Tibial artery (tissue), 4 donors: ENCODE results near the gene ICE2.

Experiments
- DNase-seq, 2 donors: peaks; one replicate each; pipeline ENCODE4 v3.0.0-alpha.2; 2019
- H3K27ac ChIP-seq, 2 donors: fragments of 200-600 bp; sonication (generic) in 1 of 2; 1 replicate in 1 of 2; 2 replicates in 1 of 2; pipeline ENCODE4 v1.5.1; 2018 to 2019; ENCODE audit warnings: mild to moderate bottlenecking in 1 of 2
- H3K27me3 ChIP-seq, 2 donors: fragments of 200-600 bp; sonication (generic) in 1 of 2; one replicate each; pipeline versions ENCODE4 v1.5.1 to v1.6.0; 2016 to 2019
- H3K36me3 ChIP-seq, 3 donors: fragments of 200-600 bp; sonication (generic) in 2 of 3; one replicate each; pipeline ENCODE4 v1.5.1; 2016 to 2019; ENCODE audit warnings: mild to moderate bottlenecking in 2 of 3
- H3K4me1 ChIP-seq, 4 donors: fragments of 200-600 bp; sonication (generic) in 2 of 4; 1 replicate in 3 of 4; 2 replicates in 1 of 4; pipeline ENCODE4 v1.5.1; 2016 to 2019
- H3K4me3 ChIP-seq, 2 donors: fragments of 200-600 bp; sonication (generic) in 1 of 2; 1 replicate in 1 of 2; 2 replicates in 1 of 2; pipeline ENCODE4 v1.5.1; 2018 to 2019; ENCODE audit warnings: mild to moderate bottlenecking in 2 of 2
- H3K9me3 ChIP-seq, 3 donors: fragments of 200-600 bp; sonication (generic) in 1 of 3; one replicate each; pipeline ENCODE4 v1.5.1; 2016 to 2019
- CTCF ChIP-seq, 2 experiments: fragments of 200-600 bp in 1 of 2; fragments of 450-650 bp in 1 of 2; IDR thresholded peaks; one replicate each; pipeline ENCODE4 v1.5.1; 2017 to 2019; ENCODE audit warnings: antibody characterized with exemption in 2 of 2, mild to moderate bottlenecking in 1 of 2, moderate library complexity in 1 of 2
- intact Hi-C: fragments of 100-400 bp; cut with DNase I; formaldehyde crosslinking; loops from one replicate; pipeline ENCODE4 v1.15.0; 2023; ENCODE audit warnings: low total_unique reads

ICE2 gene

GRCh38 chr15:60510006-60510405 is 31.1 kb upstream of the ICE2 start:
- intact Hi-C loops, result no loop called here
- Histone ChIP-seq H3K4me3 (no peak overlapping the region), H3K4me1 (peaks cover 0 to 7% (median 3%) of the 10 kb centered on the region in 4 donors), H3K27ac (no peak overlapping the region), H3K36me3 (peaks cover 11 to 40% (median 15%) of the 10 kb centered on the region in 3 donors), H3K9me3 (no peaks in the 10 kb centered on the region), H3K27me3 (no peaks in the 10 kb centered on the region)
- no peak for DNase-seq
- TF ChIP-seq CTCF (IDR thresholded peaks at IDR 0.05), result no peak

GRCh38 chr15:60509470-60509869 is 30.5 kb upstream of the ICE2 start:
- Histone ChIP-seq H3K4me3 (no peak overlapping the region), H3K27ac (no peak overlapping the region), H3K36me3 (peaks cover 17 to 44% (median 17%) of the 10 kb centered on the region in 3 donors), H3K27me3 (no peaks in the 10 kb centered on the region), H3K9me3 (no peaks in the 10 kb centered on the region), H3K4me1 (peaks cover 0 to 7% (median 3%) of the 10 kb centered on the region in 4 donors)
- TF ChIP-seq CTCF (IDR thresholded peaks at IDR 0.05), result no peak
- intact Hi-C loops, result no loop called here
- DNase-seq, result no peak

- H3K36me3 ChIP-seq, result peaks cover 20 to 44% (median 27%) of the 10 kb centered on the region in 3 donors
- no peaks in the 10 kb centered on the region for H3K9me3 ChIP-seq
- peaks cover 0 to 7% (median 3%) of the 10 kb centered on the region in 4 donors for H3K4me1 ChIP-seq
- H3K4me3 ChIP-seq, result no peak overlapping the region
- no peak for TF ChIP-seq CTCF (IDR thresholded peaks at IDR 0.05)
- DNase-seq, result no peak
- H3K27ac ChIP-seq, result no peak overlapping the region
- intact Hi-C loops, result no loop called here
- H3K27me3 ChIP-seq, result no peaks in the 10 kb centered on the region
These were observed 29.5 kb upstream of the ICE2 start for GRCh38 chr15:60508442-60508841.

- intact Hi-C loops, result no loop called here
- no peak for DNase-seq
- H3K4me3 ChIP-seq, result no peak overlapping the region
These were observed 28.9 kb upstream of the ICE2 start for GRCh38 chr15:60507596-60508424.

GRCh38 chr15:60496853-60497252 is 17.9 kb upstream of the ICE2 start:
- H3K4me3 ChIP-seq, result no peak overlapping the region
- H3K4me1 ChIP-seq, result no peaks in the 10 kb centered on the region
- no peak overlapping the region for H3K27ac ChIP-seq
- no peak for TF ChIP-seq CTCF (IDR thresholded peaks at IDR 0.05)
- peaks cover 7 to 55% (median 38%) of the 10 kb centered on the region in 3 donors for H3K36me3 ChIP-seq
- DNase-seq, result no peak
- intact Hi-C loops, result no loop called here
- no peaks in the 10 kb centered on the region for H3K27me3 ChIP-seq
- no peaks in the 10 kb centered on the region for H3K9me3 ChIP-seq

More at GRCh38 chr15:60507596-60508424, 28.9 kb upstream of the ICE2 start:
- Histone ChIP-seq H3K36me3 (peaks cover 26 to 42% (median 33%) of the 10 kb centered on the region in 3 donors), H3K27me3 (no peaks in the 10 kb centered on the region), H3K4me1 (peaks cover 0 to 7% (median 3%) of the 10 kb centered on the region in 4 donors), H3K27ac (no peak overlapping the region), H3K9me3 (no peaks in the 10 kb centered on the region)
- TF ChIP-seq CTCF (IDR thresholded peaks at IDR 0.05), result peak; percentile 87 to 91
